Mesendoderm (in vitro differentiated cells): ENCODE data around the gene APOL5.
"Not testable (repeated sequence)": the region's sequence is repeated elsewhere in the genome, so short reads cannot be mapped to it uniquely, and the experiment has no call there.

Source experiments
- DNase-seq: peaks from one replicate; pipeline ENCODE4 v3.0.0; 2013
- H2AK5ac ChIP-seq: 2 replicates; pipeline ENCODE4 v1.6.1; 2013; ENCODE audit warnings: low read length, inconsistent platforms
- H2BK120ac ChIP-seq: 2 replicates; pipeline ENCODE4 v1.6.1; 2013; ENCODE audit warnings: low read depth, mild to moderate bottlenecking, low read length, moderate library complexity, mixed read lengths
- H2BK15ac ChIP-seq: replicated peaks from 2 replicates; pipeline ENCODE4 v1.6.1; 2013; ENCODE audit warnings: low read depth, mild to moderate bottlenecking, moderate library complexity
- H2BK5ac ChIP-seq: 2 replicates; pipeline ENCODE4 v1.6.1; 2013; ENCODE audit warnings: low read length, inconsistent platforms
- H3K18ac ChIP-seq: 2 replicates; pipeline ENCODE4 v1.6.1; 2013; ENCODE audit warnings: mild to moderate bottlenecking, low read length, mixed read lengths
- H3K23ac ChIP-seq: one replicate; pipeline ENCODE4 v1.6.1; 2013; ENCODE audit warnings: low read length
- H3K27ac ChIP-seq: 2 replicates; pipeline ENCODE4 v1.5.1; 2013; ENCODE audit warnings: low read depth, mild to moderate bottlenecking, inconsistent platforms, low read length, moderate library complexity
- H3K27me3 ChIP-seq: 2 replicates; pipeline ENCODE4 v1.6.1; 2013; ENCODE audit warnings: low read length, control low read depth, mild to moderate bottlenecking, inconsistent platforms; ENCODE audit not compliant: insufficient read depth, poor library complexity
- H3K36me3 ChIP-seq: 2 replicates; pipeline ENCODE4 v1.6.1; 2013; ENCODE audit warnings: low read length, inconsistent platforms; ENCODE audit not compliant: control insufficient read depth, insufficient read depth
- H3K4ac ChIP-seq: one replicate; pipeline ENCODE4 v1.6.1; 2013; ENCODE audit warnings: low read depth, mild to moderate bottlenecking, low read length, moderate library complexity
- H3K4me1 ChIP-seq: 2 replicates; pipeline ENCODE4 v1.6.1; 2013; ENCODE audit warnings: low read depth, low read length, inconsistent platforms; ENCODE audit not compliant: control insufficient read depth
- H3K4me2 ChIP-seq: 2 replicates; pipeline ENCODE4 v1.6.1; 2013; ENCODE audit warnings: low read length
- H3K4me3 ChIP-seq: 2 replicates; pipeline ENCODE4 v1.5.1; 2013; ENCODE audit warnings: mild to moderate bottlenecking, low read length
- H3K56ac ChIP-seq: one replicate; pipeline ENCODE4 v1.6.1; 2013; ENCODE audit warnings: low read length
- H3K79me1 ChIP-seq: 2 replicates; pipeline ENCODE4 v1.6.1; 2013; ENCODE audit warnings: low read length, inconsistent platforms
- H3K79me2 ChIP-seq: 2 replicates; pipeline ENCODE4 v1.6.1; 2013; ENCODE audit warnings: mild to moderate bottlenecking, low read length; ENCODE audit not compliant: control insufficient read depth, insufficient read depth
- H3K9ac ChIP-seq: 2 replicates; pipeline ENCODE4 v1.6.1; 2013; ENCODE audit warnings: low read length, inconsistent platforms
- H4K5ac ChIP-seq: one replicate; pipeline ENCODE4 v1.6.1; 2013; ENCODE audit warnings: low read length
- H4K8ac ChIP-seq: one replicate; pipeline ENCODE4 v1.6.1; 2013; ENCODE audit warnings: low read depth, mild to moderate bottlenecking, control low read depth, low read length, moderate library complexity
- WGBS: extraction: QIAGEN DNeasy Blood & Tissue Kit; methylation state at CpG from one replicate; pipeline ENCODE4 v1.1.7; 2013; ENCODE audit warnings: low lambda C conversion rate, missing lambda C conversion rate; ENCODE audit not compliant: insufficient coverage; ENCODE audit errors: extremely low coverage; 5-methylcytosine and 5-hydroxymethylcytosine counted together

APOL5 gene

GRCh38 chr22:35733791-35734516 lies 16.3 kb downstream of the APOL5 start:
- H3K4ac ChIP-seq, result no peak overlapping the region
- no peaks in the 10 kb centered on the region for H3K79me1 ChIP-seq
- H4K5ac ChIP-seq, result no peak overlapping the region
- no peak overlapping the region for H3K4me2 ChIP-seq
- no peak overlapping the region for H2BK5ac ChIP-seq
- no peak overlapping the region for H4K8ac ChIP-seq
- H3K4me3 ChIP-seq, result no peak overlapping the region
- no CpG with 5 or more reads among the region's 7 CpGs for WGBS
- no peak overlapping the region for H3K23ac ChIP-seq
- no peaks in the 10 kb centered on the region for H3K79me2 ChIP-seq
- no peaks in the 10 kb centered on the region for H3K4me1 ChIP-seq
- no peak overlapping the region for H2BK15ac ChIP-seq
- no peak overlapping the region for H3K18ac ChIP-seq
- DNase-seq, result no peak
- H2BK120ac ChIP-seq, result no peak overlapping the region
- H3K27ac ChIP-seq, result no peak overlapping the region
- no peaks in the 10 kb centered on the region for H3K27me3 ChIP-seq
- no peaks in the 10 kb centered on the region for H3K36me3 ChIP-seq
- H2AK5ac ChIP-seq, result no peak overlapping the region
- H3K56ac ChIP-seq, result no peak overlapping the region
- H3K9ac ChIP-seq, result no peak overlapping the region

DNA sequence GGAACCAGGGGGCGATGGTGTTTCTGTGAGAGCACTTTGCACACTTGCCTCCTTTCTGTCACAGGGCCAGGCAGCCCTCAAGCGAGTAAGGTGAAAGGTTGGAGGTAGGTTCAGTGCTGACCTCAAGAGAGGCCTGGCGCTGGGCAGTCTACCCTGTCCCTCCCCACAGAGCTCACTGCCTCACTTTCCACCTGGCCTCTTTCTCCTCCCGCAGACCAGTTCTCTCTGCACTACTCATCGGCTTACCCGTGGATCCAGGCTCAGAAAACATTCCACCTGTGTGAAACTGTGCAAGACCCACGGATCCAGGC lies 16.8 kb downstream of the APOL5 start:
- H3K56ac ChIP-seq, result no peak overlapping the region
- no peak overlapping the region for H2BK15ac ChIP-seq
- no peak for DNase-seq
- no peaks in the 10 kb centered on the region for H3K4me1 ChIP-seq
- no peak overlapping the region for H3K9ac ChIP-seq
- WGBS, result no CpG with 5 or more reads among the region's 7 CpGs
- no peak overlapping the region for H2AK5ac ChIP-seq
- no peak overlapping the region for H3K27ac ChIP-seq
- no peak overlapping the region for H4K5ac ChIP-seq
- no peaks in the 10 kb centered on the region for H3K27me3 ChIP-seq
- no peak overlapping the region for H3K18ac ChIP-seq
- H3K79me1 ChIP-seq, result no peaks in the 10 kb centered on the region
- H4K8ac ChIP-seq, result no peak overlapping the region
- no peak overlapping the region for H3K4me3 ChIP-seq
- no peaks in the 10 kb centered on the region for H3K79me2 ChIP-seq
- H3K4ac ChIP-seq, result no peak overlapping the region
- H3K4me2 ChIP-seq, result no peak overlapping the region
- H3K36me3 ChIP-seq, result no peaks in the 10 kb centered on the region
- H3K23ac ChIP-seq, result no peak overlapping the region
- H2BK5ac ChIP-seq, result no peak overlapping the region
- no peak overlapping the region for H2BK120ac ChIP-seq

DNA sequence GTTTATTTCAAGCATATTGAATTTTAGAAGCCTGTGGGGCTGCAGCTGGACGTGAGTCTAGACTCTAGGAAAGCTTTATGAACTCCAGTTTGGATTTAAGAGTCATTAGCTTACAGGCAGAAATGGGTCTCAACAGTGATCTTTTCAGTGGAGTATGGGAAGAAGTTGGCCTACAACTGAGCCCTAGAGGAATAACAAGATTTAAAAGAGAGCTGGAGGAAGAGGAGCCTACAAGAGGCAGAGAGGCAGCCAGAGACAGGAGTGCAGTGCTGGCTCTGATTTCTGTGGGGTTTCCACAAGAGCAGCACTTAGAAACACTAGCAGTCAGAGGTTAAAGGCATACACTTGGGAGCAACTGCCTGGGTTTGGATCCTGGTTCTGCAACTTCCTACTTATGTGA lies 17.9 kb downstream of the APOL5 start:
- Histone ChIP-seq H3K79me2 (no peaks in the 10 kb centered on the region), H3K27me3 (no peaks in the 10 kb centered on the region), H3K4me2 (no peak overlapping the region), H4K5ac (no peak overlapping the region), H3K4ac (no peak overlapping the region), H3K79me1 (no peaks in the 10 kb centered on the region), H3K56ac (no peak overlapping the region), H3K36me3 (no peaks in the 10 kb centered on the region), H3K18ac (no peak overlapping the region), H2BK15ac (no peak overlapping the region), H3K4me3 (no peak overlapping the region), H3K27ac (no peak overlapping the region), H3K4me1 (no peaks in the 10 kb centered on the region), H2AK5ac (no peak overlapping the region), H2BK120ac (no peak overlapping the region), H3K9ac (no peak overlapping the region), H2BK5ac (no peak overlapping the region), H3K23ac (no peak overlapping the region), H4K8ac (no peak overlapping the region)
- no CpG with 5 or more reads among the region's 1 CpG for WGBS
- no peak for DNase-seq

DNA sequence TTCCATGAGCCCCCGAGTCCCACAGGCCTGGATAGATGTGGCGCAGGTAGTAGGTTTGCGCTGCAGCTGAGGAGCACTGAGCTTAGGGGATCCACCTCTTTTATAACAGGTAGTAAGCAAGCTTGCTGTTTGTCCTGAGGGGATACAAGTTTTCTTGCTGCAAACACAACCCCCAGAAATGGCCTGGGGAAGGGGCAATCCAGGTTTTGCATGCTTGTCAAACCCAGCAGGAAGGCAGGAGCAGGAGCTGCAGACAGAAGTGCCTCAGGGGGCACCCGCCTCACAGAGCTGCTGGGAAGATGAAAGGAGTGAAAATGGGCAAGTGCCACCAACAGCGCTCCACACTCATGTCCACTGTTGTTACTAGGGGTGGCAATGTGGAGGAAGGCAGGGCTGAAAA lies 18.5 kb downstream of the APOL5 start:
- DNase-seq, result no peak

DNA sequence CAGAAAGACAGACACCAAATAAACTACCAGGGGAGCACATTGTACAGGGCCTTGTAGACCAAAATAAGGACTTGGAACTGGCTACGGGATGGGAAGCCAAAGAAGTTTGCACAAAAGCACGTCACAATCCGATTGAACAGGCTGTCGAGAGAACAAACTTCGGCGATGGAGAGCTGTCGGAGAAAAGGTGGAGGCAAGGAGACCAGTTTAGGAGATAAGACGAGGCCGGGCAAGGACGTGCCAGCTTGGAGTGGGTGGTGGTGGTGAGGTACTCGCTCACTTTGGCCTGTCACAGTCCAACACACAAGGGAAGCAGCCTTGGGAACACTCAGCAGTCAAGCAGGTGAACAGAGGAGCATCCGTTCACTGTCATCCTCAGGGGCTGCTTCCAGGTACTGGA lies 19.0 kb downstream of the APOL5 start:
- no peak overlapping the region for H3K9ac ChIP-seq
- no peak overlapping the region for H2AK5ac ChIP-seq
- H3K4me3 ChIP-seq, result no peak overlapping the region
- no peaks in the 10 kb centered on the region for H3K79me1 ChIP-seq
- no peak overlapping the region for H3K4ac ChIP-seq
- no CpG with 5 or more reads among the region's 12 CpGs for WGBS
- no peak overlapping the region for H2BK120ac ChIP-seq
- no peak overlapping the region for H3K56ac ChIP-seq
- H3K4me2 ChIP-seq, result no peak overlapping the region
- no peak overlapping the region for H2BK15ac ChIP-seq
- H3K4me1 ChIP-seq, result no peaks in the 10 kb centered on the region
- no peaks in the 10 kb centered on the region for H3K79me2 ChIP-seq
- H2BK5ac ChIP-seq, result no peak overlapping the region
- no peak for DNase-seq
- no peak overlapping the region for H3K23ac ChIP-seq
- no peak overlapping the region for H4K8ac ChIP-seq
- no peaks in the 10 kb centered on the region for H3K27me3 ChIP-seq
- no peak overlapping the region for H3K27ac ChIP-seq
- no peak overlapping the region for H3K18ac ChIP-seq
- H3K36me3 ChIP-seq, result no peaks in the 10 kb centered on the region
- no peak overlapping the region for H4K5ac ChIP-seq

More for the DNA sequence above, 18.5 kb downstream of the APOL5 start:
- H2BK120ac ChIP-seq, result no peak overlapping the region
- no peak overlapping the region for H3K27ac ChIP-seq
- no peak overlapping the region for H2BK5ac ChIP-seq
- no peak overlapping the region for H4K5ac ChIP-seq
- H2BK15ac ChIP-seq, result no peak overlapping the region
- no peak overlapping the region for H2AK5ac ChIP-seq
- no peak overlapping the region for H3K56ac ChIP-seq
- H3K4me1 ChIP-seq, result no peaks in the 10 kb centered on the region
- H3K9ac ChIP-seq, result no peak overlapping the region
- H4K8ac ChIP-seq, result no peak overlapping the region
- no peaks in the 10 kb centered on the region for H3K79me1 ChIP-seq
- H3K4me3 ChIP-seq, result no peak overlapping the region
- H3K27me3 ChIP-seq, result no peaks in the 10 kb centered on the region
- no peak overlapping the region for H3K18ac ChIP-seq
- H3K36me3 ChIP-seq, result no peaks in the 10 kb centered on the region
- no peak overlapping the region for H3K4me2 ChIP-seq
- H3K79me2 ChIP-seq, result no peaks in the 10 kb centered on the region
- no peak overlapping the region for H3K4ac ChIP-seq
- H3K23ac ChIP-seq, result no peak overlapping the region
- WGBS, result no CpG with 5 or more reads among the region's 5 CpGs

- H3K36me3 ChIP-seq, H2AK5ac ChIP-seq, H3K27ac ChIP-seq, H3K27me3 ChIP-seq, H3K9ac ChIP-seq, H4K5ac ChIP-seq, H3K4me1 ChIP-seq, H3K4me2 ChIP-seq, H2BK15ac ChIP-seq, H3K4ac ChIP-seq, H3K56ac ChIP-seq, H3K79me1 ChIP-seq, H3K23ac ChIP-seq, H3K4me3 ChIP-seq, H3K79me2 ChIP-seq, DNase-seq, H3K18ac ChIP-seq, H4K8ac ChIP-seq, H2BK5ac ChIP-seq, H2BK120ac ChIP-seq: not testable (repeated sequence)
- WGBS, result no CpG with 5 or more reads among the region's 6 CpGs
Measured at GRCh38 chr22:35737886-35738285, 20.2 kb downstream of the APOL5 start.
